GM06990 (cell line): ENCODE results near the gene C3AR1.
"Not testable (repeated sequence)": the region's sequence is repeated elsewhere in the genome, so short reads cannot be mapped to it uniquely, and the experiment has no call there.

ENCODE experiments used
- DNase-seq: peaks from one replicate; pipeline ENCODE4 v3.0.0-alpha.2; 2011; ENCODE audit not compliant: insufficient read length; ENCODE audit errors: extremely low read depth
- H3K27me3 ChIP-seq: replicated peaks from 2 replicates; pipeline ENCODE4 v1.6.0; 2011; ENCODE audit warnings: low read length; ENCODE audit not compliant: control insufficient read depth, insufficient read depth
- H3K36me3 ChIP-seq: 2 replicates; pipeline ENCODE4 v1.5.1; 2011; ENCODE audit warnings: low read length; ENCODE audit not compliant: control insufficient read depth, insufficient read depth
- H3K4me3 ChIP-seq: replicated peaks from 2 replicates; pipeline ENCODE4 v1.5.1; 2011; ENCODE audit warnings: low read depth, mild to moderate bottlenecking, control low read depth, low read length
- CTCF ChIP-seq: IDR thresholded peaks from 2 replicates; pipeline ENCODE4 v1.5.1; 2011; ENCODE audit warnings: low read length, control low read depth, mild to moderate bottlenecking, inconsistent platforms; ENCODE audit not compliant: insufficient read depth, poor library complexity, severe bottlenecking

Gene C3AR1

GRCh38 chr12:8065991-8066594 is at the start of gene C3AR1:
Gene C3AR1 (minus strand): TSS chr12:8066359. CDS start chr12:8060185, 6,174 bp downstream.
- DNase-seq: no peak
- Histone ChIP-seq H3K36me3 (no peaks in the 10 kb centered on the region), H3K4me3 (no peak within 1 kb of the TSS), H3K27me3 (no peaks in the 10 kb centered on the region)
- TF ChIP-seq CTCF: no peak

DNA sequence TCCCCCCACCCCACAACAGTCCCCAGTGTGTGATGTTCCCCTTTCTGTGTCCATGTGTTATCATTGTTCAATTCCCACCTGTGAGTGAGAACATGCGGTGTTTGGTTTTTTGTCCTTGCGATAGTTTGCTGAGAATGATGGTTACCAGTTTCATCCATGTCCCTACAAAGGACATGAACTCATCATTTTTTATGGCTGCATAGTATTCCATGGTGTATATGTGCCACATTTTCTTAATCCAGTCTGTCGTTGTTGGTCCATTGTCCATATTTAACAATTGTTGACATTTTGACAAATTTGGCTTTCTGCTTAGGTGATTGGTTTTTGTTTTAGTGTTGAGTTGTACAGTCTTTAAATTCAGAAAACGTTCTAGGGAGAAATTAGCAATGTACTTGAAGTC is 47.0 kb upstream of the C3AR1 start:
- H3K36me3 ChIP-seq, DNase-seq, H3K4me3 ChIP-seq, H3K27me3 ChIP-seq: not testable (repeated sequence)

DNA sequence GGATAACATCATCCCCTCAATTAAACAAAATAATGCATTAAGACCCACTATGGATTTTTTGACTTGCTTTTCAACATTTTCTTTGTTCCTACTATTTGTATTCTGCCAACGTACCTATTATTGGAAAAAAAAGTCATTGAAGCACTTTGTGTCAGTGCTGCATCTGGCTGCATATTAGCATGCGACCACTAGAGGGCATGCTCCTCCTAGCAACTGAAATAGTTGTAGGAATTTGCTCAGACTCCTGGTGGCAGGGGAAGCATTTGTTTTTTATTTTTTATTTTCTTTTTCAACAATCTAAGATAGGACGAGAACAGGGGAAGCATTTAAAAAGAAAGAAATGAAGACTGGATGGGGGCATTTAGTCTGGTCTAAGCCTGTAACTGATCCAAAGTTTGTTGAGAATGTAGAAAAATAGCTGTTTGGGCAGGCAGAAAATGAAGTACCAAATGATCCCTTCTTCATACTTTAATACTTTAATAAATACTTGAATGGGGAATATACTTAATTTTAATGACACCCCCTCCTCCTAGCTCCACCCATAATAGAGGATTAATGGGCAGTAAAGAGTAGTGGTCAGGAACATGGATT is 42.7 kb upstream of the C3AR1 start:
- Histone ChIP-seq H3K36me3 (no peaks in the 10 kb centered on the region), H3K4me3 (no peak overlapping the region), H3K27me3 (no peaks in the 10 kb centered on the region)
- DNase-seq: peak; percentile 15
- TF ChIP-seq CTCF: peak; percentile 92

DNA sequence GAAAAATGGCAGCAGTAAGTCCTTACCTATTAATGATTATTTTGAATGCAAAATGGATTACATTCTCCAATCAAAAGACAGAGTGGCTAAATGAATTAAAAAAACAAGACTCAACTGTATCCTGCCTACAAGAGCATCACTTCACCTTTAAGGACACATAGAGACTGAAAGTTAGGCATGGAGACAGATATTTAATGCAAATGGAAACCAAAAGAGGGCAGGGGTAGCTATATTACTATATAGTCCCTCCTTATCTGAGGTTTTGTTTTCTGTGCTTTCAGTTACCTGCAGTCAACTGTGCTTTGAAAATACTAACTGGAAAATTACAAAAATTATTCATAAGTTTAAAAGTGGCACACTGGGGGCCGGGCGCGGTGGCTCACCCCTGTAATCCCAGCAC is 33.1 kb upstream of the C3AR1 start:
- H3K4me3 ChIP-seq: no peak overlapping the region
- no peak for TF ChIP-seq CTCF
- DNase-seq: no peak
- peaks cover 9% of the 10 kb centered on the region for H3K36me3 ChIP-seq
- H3K27me3 ChIP-seq: no peaks in the 10 kb centered on the region

DNA sequence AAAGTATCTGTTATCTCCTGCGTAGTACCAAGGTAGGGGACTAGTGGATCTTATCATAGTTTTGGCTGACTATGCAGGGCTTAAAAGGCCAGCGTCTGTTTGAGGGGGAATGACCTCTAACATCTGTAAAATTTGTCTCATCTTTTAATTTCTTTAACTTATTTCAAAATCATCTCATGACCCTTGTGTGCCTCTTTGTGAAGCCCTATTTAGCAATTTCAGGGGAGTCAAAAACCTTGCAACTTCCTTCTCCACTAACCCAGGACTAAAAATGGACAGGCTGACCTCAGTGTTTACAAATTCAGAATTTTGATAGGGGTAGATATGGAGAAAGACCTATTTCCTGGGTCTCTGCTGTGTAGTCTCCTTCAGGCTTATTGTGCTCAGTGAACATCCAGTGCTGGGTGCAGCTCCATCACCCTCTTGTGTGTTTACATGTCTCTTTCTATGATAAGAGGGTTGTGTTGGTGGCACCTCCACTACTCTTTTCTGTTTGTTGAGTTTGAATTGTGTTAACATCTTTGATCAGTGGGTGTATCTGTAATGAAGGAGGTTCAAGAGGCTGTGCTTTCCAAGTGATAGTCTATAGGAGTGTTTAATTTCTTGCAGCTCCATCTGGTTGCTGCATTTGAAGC is 30.2 kb upstream of the C3AR1 start:
- H3K36me3 ChIP-seq: peaks cover 19% of the 10 kb centered on the region

DNA sequence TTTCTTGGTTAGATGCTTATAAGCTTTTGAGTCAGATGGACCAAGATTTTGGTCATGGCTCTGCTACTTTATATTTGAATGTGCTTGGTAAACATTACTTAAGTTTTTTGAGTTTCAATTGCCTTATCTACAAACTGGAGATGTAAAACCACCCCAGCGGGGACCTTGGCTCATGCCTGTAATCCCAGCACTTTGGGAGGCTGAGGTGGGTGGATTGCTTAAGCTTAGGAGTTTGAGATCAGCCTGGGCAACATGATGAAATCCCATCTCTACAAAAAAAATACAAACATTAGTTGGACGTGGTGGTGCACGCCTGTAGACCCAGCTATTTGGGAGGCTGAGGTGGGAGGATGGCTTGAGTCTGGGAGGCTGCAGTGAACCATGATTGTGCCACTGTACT is 27.1 kb upstream of the C3AR1 start:
- no peak for DNase-seq
- Histone ChIP-seq H3K4me3 (no peak overlapping the region), H3K36me3 (peaks cover 19% of the 10 kb centered on the region), H3K27me3 (no peaks in the 10 kb centered on the region)
- no peak for TF ChIP-seq CTCF

More for the DNA sequence above, 30.2 kb upstream of the C3AR1 start:
- H3K27me3 ChIP-seq: no peaks in the 10 kb centered on the region
- no peak overlapping the region for H3K4me3 ChIP-seq
- TF ChIP-seq CTCF: no peak
- no peak for DNase-seq
